Heart left ventricle (tissue), 13 donors: ENCODE data around the gene B3GALT5.

ENCODE experiments used
- CTCF ChIP-seq, 12 donors: fragments of 200-600 bp; sonication (generic) in 4 of 12; IDR thresholded peaks; one replicate each; pipeline versions ENCODE4 v1.5.0 to v1.8.0; 2018 to 2022; ENCODE audit warnings: antibody characterized with exemption in 12 of 12, mild to moderate bottlenecking in 5 of 12
- POLR2A ChIP-seq, 2 donors: fragments of 450-650 bp; IDR thresholded peaks; one replicate each; pipeline ENCODE4 v1.6.1; 2017; ENCODE audit warnings: antibody characterized with exemption in 2 of 2, mild to moderate bottlenecking in 2 of 2, moderate library complexity in 2 of 2
- donor health status: ischemic (EF 13 %, LVEDD 7.1; RV severe dilation, severe dysfunction).
- donor health status: DM: no; HTN: yes; CAD: no.
- donor health status: DM: no; HTN: no; CAD: no.
- donor health status: ischemic (EF 25% LVEDD 6.9; RV normal size, moderate dysfunction).
- donor health status: ischemic (EF 25% LVEDD 5.7; RV mildly dilated, moderate dysfunction).
- donor health status: ischemic (EF 35%, LVEDD 5.7; RV mildly dilated, moderate dysfunction).
- donor health status: nonischemic (EF 11% LVEDD 7.7; RV severe dilation, severe dysfunction).
- donor health status: DM: yes; HTN: yes; CAD: no.
- donor health status: PGD.
- donor health status: ischemic (EF 29% LVEDD 5.4; RV normal size, mild dysfunction).
- donor health status: nonischemic (EF 23%, LVEDD 6.1; RV moderate dilation, normal function).

- TF ChIP-seq CTCF (IDR thresholded peaks at IDR 0.05) (no peak), POLR2A (IDR thresholded peaks at IDR 0.05) (no peak)
These were observed 50.3 kb downstream of the B3GALT5 start for GRCh38 chr21:39663066-39663465.
